ENCODE measurements around the gene LONRF3. TPM values are rescaled to one million over a fixed set of nuclear protein-coding genes. Genes with fewer than 3 reads are reported as not detected.

Gene LONRF3
- total and polyA plus RNA-seq, 2 of the 13 experiments (the other 11 are each of a cell fraction or from before 2014, with no cell fraction given) = 4.8 to 11.6 TPM

- WGBS (ENCODE audit: low lambda C conversion rate) = no CpG with 5 or more reads among the region's 2 CpGs
- DNase-seq (ENCODE audit: low spot score) = no peak
- Histone ChIP-seq H3K36me3 (replicated peaks in 1 of 2; ENCODE audit: control insufficient read depth in 1 of 2, insufficient read depth in 2 of 2, low read length in 2 of 2) (no peaks in the 10 kb centered on the region), H3K9ac (ENCODE audit: insufficient read depth, low read depth, low read length) (no peak overlapping the region), H3K27me3 (ENCODE audit: control insufficient read depth in 1 of 2, insufficient read depth in 2 of 2, low read length in 2 of 2) (no peaks in the 10 kb centered on the region), H3K4me2 (ENCODE audit: low read depth, low read length) (no peak overlapping the region), H2AFZ (ENCODE audit: low read length) (no peak overlapping the region), H3K27ac (ENCODE audit: extremely low read length, insufficient read depth, low read length) (no peak overlapping the region), H3K4me1 (ENCODE audit: insufficient read depth, low read length) (no peaks in the 10 kb centered on the region), H3K79me2 (ENCODE audit: insufficient read depth, low read length) (no peaks in the 10 kb centered on the region), H3K4me3 (replicated peaks in 1 of 3; ENCODE audit: insufficient read depth in 1 of 3, low read depth in 2 of 3, low read length in 3 of 3) (no peak overlapping the region), H3K9me3 (ENCODE audit: low read length) (no peaks in the 10 kb centered on the region), H4K20me1 (ENCODE audit: insufficient read depth, low read length) (no peaks in the 10 kb centered on the region)
- ChIA-PET CTCF (ENCODE audit: low intra/inter-chr PET ratio, low total read pairs) (no interaction called here), POLR2A (no interaction called here)
- BruUV-seq (replicated peaks) = no TSS peak
- TF ChIP-seq HNRNPH1 (optimal IDR thresholded peaks at IDR 0.05; ENCODE audit: low read depth, low read length) = no peak
- TF ChIP-seq ZNF354B (CRISPR knock-in tag; IDR thresholded peaks at IDR 0.05) = no peak
- no peak for ATAC-seq
- in situ Hi-C loops (cut with HindIII; ENCODE audit: extremely low pct_ligation_motif_present, low pct_unique_long_range_greater_than_20kb) (no loop called here), intact Hi-C loops (cut with micrococcal nuclease; ENCODE audit: unreplicated experiment) (no loop called here)
- FAIRE-seq = no peak
These were observed 11.3 kb upstream of the LONRF3 start for GRCh38 chrX:118963159-118963558.

- H2AFZ ChIP-seq (ENCODE audit: low read length) = no peak overlapping the region
- POLR2A ChIA-PET = no interaction called here
- ATAC-seq = no peak
- H3K4me2 ChIP-seq (ENCODE audit: low read depth, low read length) = no peak overlapping the region
- no peaks in the 10 kb centered on the region for H4K20me1 ChIP-seq (ENCODE audit: insufficient read depth, low read length)
- H3K27ac ChIP-seq (ENCODE audit: extremely low read length, insufficient read depth, low read length) = no peak overlapping the region
- no TSS peak for BruUV-seq (replicated peaks)
- WGBS (ENCODE audit: low lambda C conversion rate) = 44% methylated on average over 2 of the region's 2 CpGs
- H3K27me3 ChIP-seq (ENCODE audit: control insufficient read depth in 1 of 2, insufficient read depth in 2 of 2, low read length in 2 of 2) = no peaks in the 10 kb centered on the region
- no peak overlapping the region for H3K4me3 ChIP-seq (replicated peaks in 1 of 3; ENCODE audit: insufficient read depth in 1 of 3, low read depth in 2 of 3, low read length in 3 of 3)
- in situ Hi-C loops (cut with HindIII; ENCODE audit: extremely low pct_ligation_motif_present, low pct_unique_long_range_greater_than_20kb) (no loop called here), intact Hi-C loops (cut with micrococcal nuclease; ENCODE audit: unreplicated experiment) (no loop called here)
- TF ChIP-seq ZNF230 (CRISPR knock-in tag; IDR thresholded peaks at IDR 0.05) (no peak), YEATS2 (CRISPR knock-in tag; IDR thresholded peaks at IDR 0.05; ENCODE audit: borderline replicate concordance) (no peak), ZNF839 (CRISPR knock-in tag; IDR thresholded peaks at IDR 0.05; ENCODE audit: borderline replicate concordance) (no peak), JUND (CRISPR knock-in tag; IDR thresholded peaks at IDR 0.05) (no peak), MXI1 (IDR thresholded peaks at IDR 0.05; ENCODE audit: borderline replicate concordance, low read depth, low read length) (no peak), NFE2 (CRISPR knock-in tag; IDR thresholded peaks at IDR 0.05) (no peak)
- no peak for FAIRE-seq
- H3K9me3 ChIP-seq (ENCODE audit: low read length) = no peaks in the 10 kb centered on the region
- no peaks in the 10 kb centered on the region for H3K79me2 ChIP-seq (ENCODE audit: insufficient read depth, low read length)
- no peak overlapping the region for H3K9ac ChIP-seq (ENCODE audit: insufficient read depth, low read depth, low read length)
- CTCF ChIA-PET (ENCODE audit: low intra/inter-chr PET ratio, low total read pairs) = no interaction called here
- no peak for DNase-seq (ENCODE audit: low spot score)
- H3K4me1 ChIP-seq (ENCODE audit: insufficient read depth, low read length) = no peaks in the 10 kb centered on the region
- H3K36me3 ChIP-seq (replicated peaks in 1 of 2; ENCODE audit: control insufficient read depth in 1 of 2, insufficient read depth in 2 of 2, low read length in 2 of 2) = no peaks in the 10 kb centered on the region
These were observed 10.2 kb upstream of the LONRF3 start for GRCh38 chrX:118964252-118964651.

Measured in HepG2 (cell line).